ENCODE data around the gene SLC48A1. TPM values are rescaled to one million over a fixed set of nuclear protein-coding genes. Genes with fewer than 3 reads are reported as not detected.

Gene SLC48A1
- total RNA-seq, 1 experiment from 2014 or later = 19.4 TPM

- no TSS peak for BruUV-seq (replicated peaks)
- no peaks in the 10 kb centered on the region for H3K27me3 Mint-ChIP-seq (ENCODE audit: insufficient read depth, unreplicated experiment)
- no peaks in the 10 kb centered on the region for H3K9me3 Mint-ChIP-seq (ENCODE audit: unreplicated experiment)
- ChIA-PET CTCF (interaction anchor here (0.5 to 7.8 kb wide), 10 partner anchors 9 to 940 kb away, joined by 3 to 72 read pairs (median 3); no protein-coding TSS in a partner anchor), POLR2A (interaction anchor here (1.0 to 3.5 kb wide), 9 partner anchors 10 to 42 kb away, joined by 3 to 35 read pairs (median 9); no protein-coding TSS in a partner anchor)
- no peak for TF ChIP-seq CTCF (IDR thresholded peaks at IDR 0.05; ENCODE audit: unreplicated experiment)
- peak overlapping the region; percentile 91 for H3K27ac Mint-ChIP-seq (ENCODE audit: low read depth, unreplicated experiment)
- peaks cover 64% of the 10 kb centered on the region for H3K4me1 Mint-ChIP-seq (ENCODE audit: insufficient read depth, unreplicated experiment)
- H3K4me3 Mint-ChIP-seq (ENCODE audit: unreplicated experiment) = no peak overlapping the region
- no peaks in the 10 kb centered on the region for H3K36me3 Mint-ChIP-seq (ENCODE audit: insufficient read depth, unreplicated experiment)
- DNase-seq (ENCODE audit: unreplicated experiment) = peak; percentile 66
- intact Hi-C loops (cut with micrococcal nuclease) = no loop called here
Measured at GRCh38 chr12:47811581-47812484, 38.8 kb downstream of the SLC48A1 start.

GRCh38 chr12:47812797-47813510 lies 39.9 kb downstream of the SLC48A1 start:
- CTCF ChIA-PET = interaction anchor here (0.6 to 7.8 kb wide), 16 partner anchors 9 to 592 kb away, joined by 3 to 72 read pairs (median 4); no protein-coding TSS in a partner anchor
- Mint-ChIP-seq H3K27me3 (ENCODE audit: insufficient read depth, unreplicated experiment) (no peaks in the 10 kb centered on the region), H3K36me3 (ENCODE audit: insufficient read depth, unreplicated experiment) (no peaks in the 10 kb centered on the region), H3K9me3 (ENCODE audit: unreplicated experiment) (no peaks in the 10 kb centered on the region), H3K4me1 (ENCODE audit: insufficient read depth, unreplicated experiment) (peaks cover 75% of the 10 kb centered on the region), H3K4me3 (ENCODE audit: unreplicated experiment) (peak overlapping the region; percentile 68), H3K27ac (ENCODE audit: low read depth, unreplicated experiment) (peak overlapping the region; percentile 85)
- no peak for TF ChIP-seq CTCF (IDR thresholded peaks at IDR 0.05; ENCODE audit: unreplicated experiment)
- intact Hi-C loops (cut with micrococcal nuclease) = no loop called here
- POLR2A ChIA-PET = interaction anchor here (0.5 to 3.5 kb wide), 12 partner anchors 9 to 1923 kb away, joined by 3 to 35 read pairs (median 5); no protein-coding TSS in a partner anchor
- BruUV-seq (replicated peaks) = no TSS peak
- peak; percentile 85 for DNase-seq (ENCODE audit: unreplicated experiment)

- H3K36me3 Mint-ChIP-seq (ENCODE audit: insufficient read depth, unreplicated experiment) = no peaks in the 10 kb centered on the region
- DNase-seq (ENCODE audit: unreplicated experiment) = no peak
- H3K27ac Mint-ChIP-seq (ENCODE audit: low read depth, unreplicated experiment) = peak overlapping the region; percentile 85
- TF ChIP-seq CTCF (IDR thresholded peaks at IDR 0.05; ENCODE audit: unreplicated experiment) = no peak
- peaks cover 77% of the 10 kb centered on the region for H3K4me1 Mint-ChIP-seq (ENCODE audit: insufficient read depth, unreplicated experiment)
- H3K4me3 Mint-ChIP-seq (ENCODE audit: unreplicated experiment) = peak overlapping the region; percentile 68
- ChIA-PET POLR2A (interaction anchor here (0.5 to 3.5 kb wide), 11 partner anchors 8 to 1924 kb away, joined by 3 to 35 read pairs (median 5); no protein-coding TSS in a partner anchor), CTCF (interaction anchor here (0.6 to 7.8 kb wide), 13 partner anchors 9 to 593 kb away, joined by 3 to 72 read pairs (median 4); no protein-coding TSS in a partner anchor)
- no peaks in the 10 kb centered on the region for H3K27me3 Mint-ChIP-seq (ENCODE audit: insufficient read depth, unreplicated experiment)
- H3K9me3 Mint-ChIP-seq (ENCODE audit: unreplicated experiment) = no peaks in the 10 kb centered on the region
- no TSS peak for BruUV-seq (replicated peaks)
- intact Hi-C loops (cut with micrococcal nuclease) = no loop called here
Measured at GRCh38 chr12:47813511-47814196, 40.6 kb downstream of the SLC48A1 start.
